HepG2 (cell line): Measurements from ENCODE around the gene COLGALT1. TPM values are rescaled to one million over a fixed set of nuclear protein-coding genes. Genes with fewer than 3 reads are reported as not detected.

Source experiments
- BRD4 ChIP-seq: sonication (generic); formaldehyde crosslinking; IDR thresholded peaks from 2 replicates; pipeline ENCODE4 v1.4.0; 2020; ENCODE audit warnings: missing genetic modification reagents
- EED ChIP-seq: sonication (generic); formaldehyde crosslinking; IDR thresholded peaks from 2 replicates; pipeline ENCODE4 v1.5.0; 2020; ENCODE audit warnings: mild to moderate bottlenecking, missing genetic modification reagents
- EHMT2 ChIP-seq: fragments of 200-600 bp; sonication (generic); IDR thresholded peaks from 2 replicates; pipeline ENCODE4 v1.7.0; 2017; ENCODE audit warnings: antibody characterized with exemption, low read depth, low read length, borderline replicate concordance
- HHEX ChIP-seq: IDR thresholded peaks from 2 replicates; pipeline ENCODE4 v1.6.1; 2016; ENCODE audit warnings: control low read depth
- HNRNPK ChIP-seq: fragments of 200-400 bp; formaldehyde crosslinking; IDR thresholded peaks from 2 replicates; pipeline ENCODE4 v1.6.1; 2018; ENCODE audit warnings: low read length, low read depth, moderate library complexity, mild to moderate bottlenecking; ENCODE audit not compliant: poor library complexity, severe bottlenecking
- IRX3 ChIP-seq: sonication (generic); formaldehyde crosslinking; IDR thresholded peaks from 2 replicates; pipeline ENCODE4 v1.8.1; 2023; ENCODE audit warnings: mild to moderate bottlenecking, low read depth, missing genetic modification reagents, borderline replicate concordance
- KDM5A ChIP-seq: fragments of 200-600 bp; sonication (generic); IDR thresholded peaks from 2 replicates; pipeline ENCODE4 v1.7.0; 2018; ENCODE audit warnings: antibody characterized with exemption, mild to moderate bottlenecking, low read length, borderline replicate concordance
- KLF6 ChIP-seq: IDR thresholded peaks from 2 replicates; pipeline ENCODE4 v1.8.0; 2016; ENCODE audit warnings: missing biosample characterization, missing genetic modification reagents
- MLXIP ChIP-seq: sonication (generic); formaldehyde crosslinking; IDR thresholded peaks from 2 replicates; pipeline ENCODE4 v1.9.0; 2021; ENCODE audit warnings: missing genetic modification reagents, borderline replicate concordance
- MXD4 ChIP-seq: IDR thresholded peaks from 2 replicates; pipeline ENCODE4 v1.6.1; 2016; ENCODE audit warnings: mild to moderate bottlenecking, missing biosample characterization, missing genetic modification reagents
- POGZ ChIP-seq: sonication (generic); formaldehyde crosslinking; IDR thresholded peaks from 2 replicates; pipeline ENCODE4 v1.4.0; 2020; ENCODE audit warnings: mild to moderate bottlenecking, missing genetic modification reagents
- TFDP2 ChIP-seq: sonication (generic); formaldehyde crosslinking; IDR thresholded peaks from 2 replicates; pipeline ENCODE4 v1.4.0; 2020; ENCODE audit warnings: missing genetic modification reagents
- THAP9 ChIP-seq: sonication (generic); formaldehyde crosslinking; IDR thresholded peaks from 2 replicates; pipeline ENCODE4; 2020; ENCODE audit warnings: missing genetic modification reagents, mild to moderate bottlenecking, borderline replicate concordance
- ZBTB25 ChIP-seq: IDR thresholded peaks from 2 replicates; pipeline ENCODE4 v1.6.1; 2018; ENCODE audit warnings: missing genetic modification reagents
- ZNF33A ChIP-seq: sonication (generic); formaldehyde crosslinking; IDR thresholded peaks from 2 replicates; pipeline ENCODE4 v1.5.1; 2020; ENCODE audit warnings: missing genetic modification reagents, mild to moderate bottlenecking, moderate library complexity, borderline replicate concordance
- ZNF530 ChIP-seq: sonication (generic); formaldehyde crosslinking; IDR thresholded peaks from 2 replicates; pipeline ENCODE4 v1.5.0; 2020; ENCODE audit warnings: low read depth, mild to moderate bottlenecking, missing genetic modification reagents
- ZNF792 ChIP-seq: IDR thresholded peaks from 2 replicates; pipeline ENCODE4 v1.6.1; 2016
- ZNF879 ChIP-seq: sonication (generic); formaldehyde crosslinking; IDR thresholded peaks from 2 replicates; pipeline ENCODE4 v1.8.1; 2023; ENCODE audit warnings: missing genetic modification reagents
- polyA plus RNA-seq, 8 experiments: library from polyadenylated mRNA; depleted of rRNA in 3 of 8; stranded (reverse) in 7 of 8; unstranded in 1 of 8; fragments of >200 nt; fragmentation: Illumina TruSeq in 4 of 8; extraction: Trizol in 4 of 8; gene quantifications; 2 replicates each; pipeline versions ENCODE4 v1.2.1 to v1.2.3, GENCODE V29; 2011 to 2016; ENCODE audit warnings: low read depth in 4 of 8, missing spikeins in 1 of 8, mixed read lengths in 1 of 8; ENCODE audit not compliant: insufficient read depth in 1 of 8
- total RNA-seq, 5 experiments: library from RNA; depleted of rRNA; stranded (reverse); fragments of >200 nt; fragmentation: Illumina TruSeq; extraction: Trizol; gene quantifications; 2 replicates each; pipeline ENCODE4 v1.2.3, GENCODE V29; 2016; ENCODE audit warnings: low read depth in 1 of 5
- TF ChIP-seq, protein P1 (sequence below): IDR thresholded peaks from 2 replicates; pipeline ENCODE4 v1.6.1; 2012; ENCODE audit warnings: low read depth, low read length, improper control_type of control experiment

Gene COLGALT1
- total and polyA plus RNA-seq, 2 of the 13 experiments (the other 11 are each of a cell fraction or from before 2014, with no cell fraction given): 58.0 to 211 TPM

- TF ChIP-seq TFDP2 (CRISPR knock-in tag): peak; percentile 96
- TF ChIP-seq ZNF530 (CRISPR knock-in tag): 0 out of 2 replicates have a peak, but pooled peaks have one; percentile 83
- TF ChIP-seq EED (CRISPR knock-in tag): peak; percentile 96
- peak; percentile 98 for TF ChIP-seq KLF6 (CRISPR knock-in tag)
- TF ChIP-seq MLXIP: peak; percentile 91
- no peak for TF ChIP-seq EHMT2
- no peak for TF ChIP-seq HHEX
- TF ChIP-seq ZNF879 (CRISPR knock-in tag): peak; percentile 99
- TF ChIP-seq ZBTB25 (CRISPR knock-in tag): peak; percentile 69; the same call in 1 of the 2 replicates
- TF ChIP-seq ZNF792 (CRISPR knock-in tag): peak; percentile 97
- peak; percentile 96 for TF ChIP-seq MXD4
- peak; percentile 68 for TF ChIP-seq HNRNPK
- peak; percentile 92 for TF ChIP-seq BRD4 (CRISPR knock-in tag)
- peak; percentile 99; the same call in 1 of the 2 replicates for TF ChIP-seq IRX3 (CRISPR knock-in tag)
- TF ChIP-seq, protein P1, sequence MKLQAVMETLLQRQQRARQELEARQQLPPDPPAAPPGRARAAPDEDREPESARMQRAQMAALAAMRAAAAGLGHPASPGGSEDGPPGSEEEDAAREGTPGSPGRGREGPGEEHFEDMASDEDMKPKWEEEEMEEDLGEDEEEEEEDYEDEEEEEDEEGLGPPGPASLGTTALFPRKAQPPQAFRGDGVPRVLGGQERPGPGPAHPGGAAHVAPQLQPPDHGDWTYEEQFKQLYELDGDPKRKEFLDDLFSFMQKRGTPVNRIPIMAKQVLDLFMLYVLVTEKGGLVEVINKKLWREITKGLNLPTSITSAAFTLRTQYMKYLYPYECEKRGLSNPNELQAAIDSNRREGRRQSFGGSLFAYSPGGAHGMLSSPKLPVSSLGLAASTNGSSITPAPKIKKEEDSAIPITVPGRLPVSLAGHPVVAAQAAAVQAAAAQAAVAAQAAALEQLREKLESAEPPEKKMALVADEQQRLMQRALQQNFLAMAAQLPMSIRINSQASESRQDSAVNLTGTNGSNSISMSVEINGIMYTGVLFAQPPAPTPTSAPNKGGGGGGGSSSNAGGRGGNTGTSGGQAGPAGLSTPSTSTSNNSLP: no peak
- no peak for TF ChIP-seq ZNF33A (CRISPR knock-in tag)
- TF ChIP-seq THAP9 (CRISPR knock-in tag): peak; percentile 61; the same call in 1 of the 2 replicates
- no peak; the same call in 1 of the 2 replicates for TF ChIP-seq POGZ (CRISPR knock-in tag)
- no peak for TF ChIP-seq KDM5A
Measured at GRCh38 chr19:17605761-17606589, 50.5 kb downstream of the COLGALT1 start (continued).
